PFSK-1 (cell line): ENCODE data around the gene GLT8D2.

Source experiments
- FOXP2 ChIP-seq: optimal IDR thresholded peaks from 2 replicates; pipeline ENCODE3; 2011; ENCODE audit warnings: borderline replicate concordance, control low read depth, inconsistent platforms; ENCODE audit not compliant: insufficient read depth; ENCODE audit errors: extremely low read length, extremely low read depth
- POLR2AphosphoS5 ChIP-seq: IDR thresholded peaks from 2 replicates; pipeline ENCODE4 v1.6.1; 2012; ENCODE audit warnings: low read depth, mild to moderate bottlenecking, control low read depth, low read length, moderate library complexity
- SIN3A ChIP-seq: IDR thresholded peaks from 2 replicates; pipeline ENCODE4 v1.6.1; 2012; ENCODE audit warnings: mild to moderate bottlenecking, low read length, moderate library complexity, borderline replicate concordance; ENCODE audit not compliant: insufficient read depth
- TAF1 ChIP-seq: IDR thresholded peaks from 2 replicates; pipeline ENCODE4 v1.6.1; 2012; ENCODE audit warnings: low read length, control low read depth, borderline replicate concordance; ENCODE audit not compliant: insufficient read depth
- TF ChIP-seq, protein P1 (sequence below), 2 experiments: IDR thresholded peaks; 2 replicates each; pipeline versions ENCODE4 v1.6.1 to v1.8.0; 2011 to 2012; ENCODE audit warnings: low read depth in 2 of 2, low read length in 2 of 2, control low read depth in 1 of 2, inconsistent platforms in 1 of 2, mild to moderate bottlenecking in 1 of 2, moderate library complexity in 1 of 2; ENCODE audit not compliant: insufficient read depth in 1 of 2

DNA sequence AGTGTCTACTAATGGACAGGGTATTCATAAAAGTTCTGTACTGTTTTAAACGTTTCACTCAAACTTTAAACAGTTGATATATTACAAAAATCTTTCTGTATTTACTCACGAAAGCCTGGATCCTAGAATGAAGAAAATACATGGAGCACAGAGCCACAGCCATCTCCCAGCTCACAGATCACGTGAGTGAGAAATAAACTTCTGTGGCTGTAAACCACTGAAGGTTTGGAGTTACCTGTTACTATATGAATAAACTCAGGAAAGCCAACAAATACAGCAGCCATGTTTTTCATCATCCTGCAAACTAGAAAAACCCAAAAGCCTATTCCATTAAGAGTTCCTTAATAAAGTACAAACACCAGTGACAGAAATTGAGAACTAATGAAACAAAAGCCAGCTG is 85.2 kb downstream of the GLT8D2 start:
- TF ChIP-seq, protein P1, sequence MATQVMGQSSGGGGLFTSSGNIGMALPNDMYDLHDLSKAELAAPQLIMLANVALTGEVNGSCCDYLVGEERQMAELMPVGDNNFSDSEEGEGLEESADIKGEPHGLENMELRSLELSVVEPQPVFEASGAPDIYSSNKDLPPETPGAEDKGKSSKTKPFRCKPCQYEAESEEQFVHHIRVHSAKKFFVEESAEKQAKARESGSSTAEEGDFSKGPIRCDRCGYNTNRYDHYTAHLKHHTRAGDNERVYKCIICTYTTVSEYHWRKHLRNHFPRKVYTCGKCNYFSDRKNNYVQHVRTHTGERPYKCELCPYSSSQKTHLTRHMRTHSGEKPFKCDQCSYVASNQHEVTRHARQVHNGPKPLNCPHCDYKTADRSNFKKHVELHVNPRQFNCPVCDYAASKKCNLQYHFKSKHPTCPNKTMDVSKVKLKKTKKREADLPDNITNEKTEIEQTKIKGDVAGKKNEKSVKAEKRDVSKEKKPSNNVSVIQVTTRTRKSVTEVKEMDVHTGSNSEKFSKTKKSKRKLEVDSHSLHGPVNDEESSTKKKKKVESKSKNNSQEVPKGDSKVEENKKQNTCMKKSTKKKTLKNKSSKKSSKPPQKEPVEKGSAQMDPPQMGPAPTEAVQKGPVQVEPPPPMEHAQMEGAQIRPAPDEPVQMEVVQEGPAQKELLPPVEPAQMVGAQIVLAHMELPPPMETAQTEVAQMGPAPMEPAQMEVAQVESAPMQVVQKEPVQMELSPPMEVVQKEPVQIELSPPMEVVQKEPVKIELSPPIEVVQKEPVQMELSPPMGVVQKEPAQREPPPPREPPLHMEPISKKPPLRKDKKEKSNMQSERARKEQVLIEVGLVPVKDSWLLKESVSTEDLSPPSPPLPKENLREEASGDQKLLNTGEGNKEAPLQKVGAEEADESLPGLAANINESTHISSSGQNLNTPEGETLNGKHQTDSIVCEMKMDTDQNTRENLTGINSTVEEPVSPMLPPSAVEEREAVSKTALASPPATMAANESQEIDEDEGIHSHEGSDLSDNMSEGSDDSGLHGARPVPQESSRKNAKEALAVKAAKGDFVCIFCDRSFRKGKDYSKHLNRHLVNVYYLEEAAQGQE (IDR thresholded peaks at IDR 0.05; ENCODE audit: insufficient read depth in 1 of 2, low read depth in 2 of 2, low read length in 2 of 2): no peak
- TF ChIP-seq POLR2AphosphoS5: no peak
- no peak for TF ChIP-seq TAF1
- no peak for TF ChIP-seq SIN3A
- TF ChIP-seq FOXP2: no peak
